Spleen (tissue), 11 donors: ENCODE measurements around the gene CFAP45. TPM values are rescaled to one million over a fixed set of nuclear protein-coding genes. Genes with fewer than 3 reads are reported as not detected.
A peak's percentile ranks its signal among the peaks of the same experiment; 100 is the strongest.
"Not testable (repeated sequence)": the region's sequence is repeated elsewhere in the genome, so short reads cannot be mapped to it uniquely, and the experiment has no call there.

Source experiments
- DNase-seq: peaks from one replicate; pipeline ENCODE4 v3.0.0-alpha.2; 2020
- H3K27ac ChIP-seq, 8 donors: fragments of 200-600 bp; sonication (generic) in 7 of 8; 1 replicate in 4 of 8; 2 replicates in 4 of 8; pipeline versions ENCODE4 v1.5.0 to v1.8.0; 2016 to 2021; ENCODE audit warnings: inconsistent platforms in 4 of 8, mild to moderate bottlenecking in 4 of 8, moderate library complexity in 1 of 8
- H3K27me3 ChIP-seq, 7 donors: fragments of 200-600 bp; sonication (generic) in 6 of 7; replicated peaks in 1 of 7; 1 replicate in 4 of 7; 2 replicates in 3 of 7; pipeline versions ENCODE4 v1.5.0 to v1.8.0; 2016 to 2021; ENCODE audit warnings: inconsistent platforms in 3 of 7, mild to moderate bottlenecking in 1 of 7
- H3K36me3 ChIP-seq, 6 donors: fragments of 200-600 bp; sonication (generic) in 5 of 6; 1 replicate in 4 of 6; 2 replicates in 2 of 6; pipeline versions ENCODE4 v1.5.0 to v1.8.0; 2016 to 2021; ENCODE audit warnings: inconsistent platforms in 2 of 6
- H3K4me1 ChIP-seq, 6 donors: fragments of 200-600 bp; sonication (generic) in 5 of 6; 1 replicate in 3 of 6; 2 replicates in 3 of 6; pipeline versions ENCODE4 v1.5.0 to v1.8.0; 2016 to 2021; ENCODE audit warnings: inconsistent platforms in 3 of 6
- H3K4me3 ChIP-seq, 8 donors: fragments of 200-600 bp; sonication (generic) in 7 of 8; 1 replicate in 4 of 8; 2 replicates in 4 of 8; pipeline versions ENCODE4 v1.5.0 to v1.8.0; 2016 to 2021; ENCODE audit warnings: inconsistent platforms in 4 of 8, mild to moderate bottlenecking in 4 of 8, moderate library complexity in 2 of 8
- H3K9me3 ChIP-seq, 8 donors: fragments of 200-600 bp; sonication (generic) in 7 of 8; 1 replicate in 4 of 8; 2 replicates in 4 of 8; pipeline versions ENCODE4 v1.5.0 to v1.8.0; 2016 to 2021; ENCODE audit warnings: inconsistent platforms in 4 of 8
- CTCF ChIP-seq, 11 experiments: fragments of 200-600 bp in 7 of 11; fragments of 450-650 bp in 4 of 11; sonication (generic) in 4 of 11; IDR thresholded peaks in 8 of 11; conservative IDR thresholded peaks in 3 of 11; 1 replicate in 7 of 11; 2 replicates in 4 of 11; pipeline versions ENCODE4 v1.4.0 to v1.8.0; 2016 to 2021; ENCODE audit warnings: antibody characterized with exemption in 11 of 11, inconsistent platforms in 4 of 11, mild to moderate bottlenecking in 1 of 11
- POLR2A ChIP-seq, 3 donors: fragments of 450-650 bp; IDR thresholded peaks; one replicate each; pipeline ENCODE4 v1.5.1; 2017; ENCODE audit warnings: antibody characterized with exemption in 3 of 3, mild to moderate bottlenecking in 1 of 3
- POLR2AphosphoS5 ChIP-seq, 3 donors: sonication (generic); formaldehyde crosslinking; IDR thresholded peaks; one replicate each; pipeline ENCODE4 v1.5.1; 2017; ENCODE audit warnings: antibody characterized with exemption in 3 of 3
- WGBS, 5 donors: extraction: QIAGEN DNeasy Blood & Tissue Kit in 3 of 5; methylation state at CpG; one replicate each; pipeline versions ENCODE4 v1.1.5 to v1.1.7; 2013 to 2018; 5-methylcytosine and 5-hydroxymethylcytosine counted together
- intact Hi-C: fragments of 100-400 bp; cut with DNase I; formaldehyde crosslinking; loops from one replicate; pipeline ENCODE4 v1.15.0; 2023; ENCODE audit warnings: low total_unique reads
- polyA plus RNA-seq, 3 donors: library from polyadenylated mRNA; stranded (reverse); fragments of 200-250 nt; gene quantifications; one replicate each; pipeline ENCODE4 v1.2.1, GENCODE V29; 2013
- total RNA-seq, 7 donors: library from RNA; depleted of rRNA in 3 of 7; stranded (reverse); fragments of >200 nt in 3 of 7; fragmentation: NEBNext Ultra II Directional in 4 of 7; extraction: Animal tissue kit (Norgen Biotek cat#: 25700) in 4 of 7; gene quantifications; one replicate each; pipeline versions ENCODE4 v1.1.0 to v1.2.1, GENCODE V29; 2016 to 2021
- donor health status: healthy with polysubstance abuse.
- donor health status: DM: no; HTN: no; CAD: no; lungs with moderate emphysema.
- donor health status: DM: no; HTN: no; CAD: no.
- donor health status: Bipolar disorder and iron deficiency.
- donor health status: healthy.
- donor health status: DM: no; HTN: no; CAD: no.
- donor health status: DM: yes; HTN: yes; CAD: no.

Gene CFAP45
- total and polyA plus RNA-seq, 10 donors: 0.58 to 3.0 (median 1.9) TPM

GRCh38 chr1:159902541-159902940, 2.6 kb upstream of the CFAP45 start:
- Histone ChIP-seq H3K4me1 (peaks cover 0 to 39% (median 15%) of the 10 kb centered on the region in 6 donors), H3K27ac (peak overlapping the region in 1 of 8 donors; percentile 1), H3K27me3 (no peaks in the 10 kb centered on the region), H3K9me3 (peaks cover 0 to 7% (median 0%) of the 10 kb centered on the region in 8 donors), H3K36me3 (no peaks in the 10 kb centered on the region), H3K4me3 (no peak overlapping the region)
- intact Hi-C loops: no loop called here
- TF ChIP-seq CTCF (IDR thresholded peaks at IDR 0.05 in 8 of 11, conservative IDR thresholded peaks at IDR 0.05 in 3 of 11): no peak
- TF ChIP-seq POLR2A (IDR thresholded peaks at IDR 0.05): no peak
- no peak for TF ChIP-seq POLR2AphosphoS5 (IDR thresholded peaks at IDR 0.05)
- no peak for DNase-seq
- 55 to 86% (median 68%) methylated on average over 3 of the region's 3 CpGs for WGBS, 5 donors

DNA sequence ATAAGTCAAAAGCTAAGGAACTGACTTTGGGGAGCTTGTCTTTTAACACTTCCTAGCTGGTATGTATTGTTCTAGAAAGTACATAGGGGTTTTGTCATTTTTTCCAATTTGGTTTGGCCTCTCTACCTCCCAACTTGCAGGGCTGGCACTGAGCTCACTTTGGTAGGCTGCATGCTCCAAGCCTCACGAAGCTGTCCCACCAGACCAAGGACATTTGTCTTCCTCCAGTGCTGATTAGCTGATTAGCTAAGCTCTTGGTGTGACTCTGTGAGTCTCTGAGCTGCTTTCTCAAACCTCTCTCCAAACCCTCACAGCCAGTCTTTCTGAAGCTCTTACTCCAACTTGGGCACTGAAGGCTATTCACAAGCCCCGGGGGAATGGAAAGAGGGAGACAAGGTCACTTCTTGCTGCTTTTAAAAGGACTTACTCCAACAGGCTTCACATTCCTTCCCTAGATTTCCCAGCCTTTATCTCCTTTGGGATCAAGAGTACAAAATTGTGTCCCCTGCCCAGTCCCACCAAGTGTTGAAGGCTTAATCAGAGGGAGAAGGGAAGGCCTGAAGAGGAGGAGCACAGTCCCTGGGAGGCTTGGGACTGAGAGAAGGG, 893 bp upstream of the CFAP45 start:
- intact Hi-C loops: no loop called here
- DNase-seq: no peak
- no peaks in the 10 kb centered on the region for H3K27me3 ChIP-seq
- peaks cover 0 to 7% (median 0%) of the 10 kb centered on the region in 8 donors for H3K9me3 ChIP-seq
- peak overlapping the region in 1 of 8 donors; percentile 0 for H3K27ac ChIP-seq
- no peak for TF ChIP-seq CTCF (IDR thresholded peaks at IDR 0.05 in 8 of 11, conservative IDR thresholded peaks at IDR 0.05 in 3 of 11)
- TF ChIP-seq POLR2AphosphoS5 (IDR thresholded peaks at IDR 0.05): no peak
- TF ChIP-seq POLR2A (IDR thresholded peaks at IDR 0.05): no peak
- WGBS, 5 donors: 71 to 81% (median 81%) methylated on average over 2 of the region's 2 CpGs
- peaks cover 0 to 56% (median 24%) of the 10 kb centered on the region in 6 donors for H3K4me1 ChIP-seq
- no peaks in the 10 kb centered on the region for H3K36me3 ChIP-seq
- no peak overlapping the region for H3K4me3 ChIP-seq

DNA sequence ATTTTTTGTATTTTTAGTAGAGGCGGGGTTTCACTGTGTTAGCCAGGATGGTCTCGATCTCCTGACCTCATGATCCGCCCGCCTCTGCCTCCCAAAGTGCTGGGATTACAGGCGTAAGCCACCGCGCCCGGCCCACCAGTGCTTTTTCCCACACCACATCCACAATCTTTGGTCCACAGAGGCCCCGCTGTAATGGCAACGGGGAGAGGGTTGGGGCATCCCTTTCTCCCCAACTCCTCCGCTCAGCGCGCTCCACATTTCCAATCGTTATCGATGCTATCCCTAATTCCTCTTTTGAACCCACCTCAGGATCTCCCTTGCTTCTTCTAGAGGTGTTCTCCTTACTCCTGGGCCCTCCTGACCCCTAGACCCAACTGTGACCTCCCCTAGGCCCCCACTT, 331 bp downstream of the CFAP45 start:
- 89 to 97% (median 94%) methylated on average over 11 to 15 of the region's 15 CpGs for WGBS, 5 donors
- H3K4me3 ChIP-seq, H3K36me3 ChIP-seq, H3K9me3 ChIP-seq, H3K27me3 ChIP-seq, DNase-seq, intact Hi-C loops: not testable (repeated sequence)
- Histone ChIP-seq H3K27ac (peak overlapping the region in 1 of 8 donors; percentile 43), H3K4me1 (peaks cover 6 to 68% (median 31%) of the 10 kb centered on the region in 6 donors)

GRCh38 chr1:159898527-159898926, 1.4 kb downstream of the CFAP45 start:
- H3K4me3 ChIP-seq: no peak overlapping the region
- no peaks in the 10 kb centered on the region for H3K27me3 ChIP-seq
- DNase-seq: no peak
- WGBS, 5 donors: 83 to 91% (median 86%) methylated on average over 3 of the region's 3 CpGs
- H3K27ac ChIP-seq: peak overlapping the region in 1 of 8 donors; percentile 30
- intact Hi-C loops: no loop called here
- no peaks in the 10 kb centered on the region for H3K9me3 ChIP-seq
- TF ChIP-seq POLR2A (IDR thresholded peaks at IDR 0.05): no peak
- no peak for TF ChIP-seq POLR2AphosphoS5 (IDR thresholded peaks at IDR 0.05)
- no peak for TF ChIP-seq CTCF (IDR thresholded peaks at IDR 0.05 in 8 of 11, conservative IDR thresholded peaks at IDR 0.05 in 3 of 11)
- peaks cover 6 to 70% (median 31%) of the 10 kb centered on the region in 6 donors for H3K4me1 ChIP-seq
- H3K36me3 ChIP-seq: no peaks in the 10 kb centered on the region
